HFF-Myc (cell line): ENCODE measurements around the gene NME7.
"Not testable (repeated sequence)": the region's sequence is repeated elsewhere in the genome, so short reads cannot be mapped to it uniquely, and the experiment has no call there.

ENCODE experiments used
- DNase-seq: peaks from one replicate; pipeline ENCODE4 v3.0.0-alpha.2; 2011; ENCODE audit warnings: low read depth; ENCODE audit errors: extremely low read depth
- H3K4me3 ChIP-seq: replicated peaks from 2 replicates; pipeline ENCODE4 v1.5.1; 2011; ENCODE audit warnings: low read depth, mild to moderate bottlenecking, control low read depth, low read length
- TF ChIP-seq, protein P1 (sequence below): IDR thresholded peaks from 2 replicates; pipeline ENCODE4 v1.5.1; 2012; ENCODE audit warnings: mild to moderate bottlenecking, low read depth, low read length, control low read depth; ENCODE audit errors: missing control alignments

Gene NME7

DNA sequence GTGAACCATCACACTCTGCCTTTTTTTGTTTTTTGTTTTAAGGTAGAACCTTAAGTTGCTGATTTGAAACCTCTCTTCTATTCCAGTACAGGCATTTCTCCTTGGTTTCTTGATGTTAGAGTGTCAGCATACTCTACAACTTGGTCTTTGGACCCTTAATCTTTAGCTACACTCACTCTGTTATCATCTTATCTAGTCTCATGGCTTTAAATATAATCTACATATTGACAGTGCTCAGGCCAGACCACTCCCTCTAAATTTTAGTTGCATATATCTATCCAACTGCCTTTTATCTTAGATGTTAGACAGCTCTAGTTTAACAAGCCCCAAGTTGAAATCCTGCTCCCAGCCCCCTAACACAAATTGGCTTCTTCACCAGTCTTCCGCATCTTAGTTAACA, 22.1 kb downstream of the NME7 start:
- H3K4me3 ChIP-seq, result no peak overlapping the region
- DNase-seq, result no peak
- TF ChIP-seq, protein P1, sequence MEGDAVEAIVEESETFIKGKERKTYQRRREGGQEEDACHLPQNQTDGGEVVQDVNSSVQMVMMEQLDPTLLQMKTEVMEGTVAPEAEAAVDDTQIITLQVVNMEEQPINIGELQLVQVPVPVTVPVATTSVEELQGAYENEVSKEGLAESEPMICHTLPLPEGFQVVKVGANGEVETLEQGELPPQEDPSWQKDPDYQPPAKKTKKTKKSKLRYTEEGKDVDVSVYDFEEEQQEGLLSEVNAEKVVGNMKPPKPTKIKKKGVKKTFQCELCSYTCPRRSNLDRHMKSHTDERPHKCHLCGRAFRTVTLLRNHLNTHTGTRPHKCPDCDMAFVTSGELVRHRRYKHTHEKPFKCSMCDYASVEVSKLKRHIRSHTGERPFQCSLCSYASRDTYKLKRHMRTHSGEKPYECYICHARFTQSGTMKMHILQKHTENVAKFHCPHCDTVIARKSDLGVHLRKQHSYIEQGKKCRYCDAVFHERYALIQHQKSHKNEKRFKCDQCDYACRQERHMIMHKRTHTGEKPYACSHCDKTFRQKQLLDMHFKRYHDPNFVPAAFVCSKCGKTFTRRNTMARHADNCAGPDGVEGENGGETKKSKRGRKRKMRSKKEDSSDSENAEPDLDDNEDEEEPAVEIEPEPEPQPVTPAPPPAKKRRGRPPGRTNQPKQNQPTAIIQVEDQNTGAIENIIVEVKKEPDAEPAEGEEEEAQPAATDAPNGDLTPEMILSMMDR, result no peak

DNA sequence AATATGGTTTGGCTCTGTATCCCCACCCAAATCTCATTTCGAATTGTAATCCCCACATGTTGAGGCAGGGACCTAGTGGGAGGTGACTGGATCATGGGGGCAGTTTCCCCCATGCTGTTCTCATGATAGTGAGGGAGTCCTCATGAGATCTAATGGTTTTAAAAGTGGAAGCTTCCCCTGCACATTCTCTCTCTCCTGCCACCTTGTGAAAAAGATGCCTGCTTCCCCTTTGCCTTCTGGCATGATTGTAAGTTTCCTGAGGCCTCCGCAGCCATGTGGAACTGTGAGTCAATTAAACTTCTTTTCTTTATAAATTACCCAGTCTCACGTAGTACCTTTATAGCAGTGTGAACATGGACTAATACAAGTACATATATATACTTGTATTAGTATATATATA, 25.5 kb downstream of the NME7 start:
- not testable (repeated sequence) for H3K4me3 ChIP-seq, DNase-seq

DNA sequence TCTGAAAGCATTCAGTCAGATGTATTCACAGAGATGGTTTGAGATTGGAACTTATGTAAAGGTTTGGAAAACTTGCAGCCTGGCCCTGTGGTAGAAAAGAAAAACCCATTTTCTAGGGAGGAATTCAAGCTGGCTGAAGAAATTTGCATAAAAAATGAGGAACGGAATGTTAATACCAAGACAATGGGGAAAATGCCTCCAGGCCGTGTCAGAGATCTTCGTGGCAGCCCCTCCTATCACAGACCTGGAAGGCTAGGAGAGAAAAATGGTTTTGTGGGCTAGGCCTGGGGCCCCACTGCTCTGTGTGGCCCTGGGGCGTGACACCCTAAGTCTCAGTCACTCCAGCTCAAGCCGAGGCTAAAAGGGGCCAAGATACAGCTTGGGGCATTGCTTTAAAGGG, 26.7 kb downstream of the NME7 start:
- DNase-seq, result no peak
- H3K4me3 ChIP-seq, result no peak overlapping the region
- TF ChIP-seq, protein P1, result no peak

DNA sequence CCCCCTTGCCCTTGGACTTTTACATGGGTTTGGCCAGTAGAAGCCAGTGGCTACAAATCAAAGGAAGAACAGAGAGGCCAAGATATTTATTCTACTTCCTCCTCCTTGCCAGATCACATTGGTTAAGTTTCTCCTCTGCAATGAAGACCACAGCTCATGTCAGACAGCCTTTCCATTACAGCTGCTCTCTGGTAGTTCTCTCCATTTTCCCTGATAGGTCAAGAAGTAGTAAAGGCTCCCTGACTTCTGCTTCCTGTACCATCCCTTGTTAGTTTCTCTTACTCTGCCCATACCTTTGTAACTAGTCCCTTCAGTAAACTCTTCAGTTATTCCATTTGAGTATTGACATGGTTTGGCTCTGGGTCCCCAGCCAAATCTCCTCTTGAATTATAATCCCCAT, 27.8 kb downstream of the NME7 start:
- TF ChIP-seq, protein P1, result no peak
- no peak for DNase-seq
- no peak overlapping the region for H3K4me3 ChIP-seq

DNA sequence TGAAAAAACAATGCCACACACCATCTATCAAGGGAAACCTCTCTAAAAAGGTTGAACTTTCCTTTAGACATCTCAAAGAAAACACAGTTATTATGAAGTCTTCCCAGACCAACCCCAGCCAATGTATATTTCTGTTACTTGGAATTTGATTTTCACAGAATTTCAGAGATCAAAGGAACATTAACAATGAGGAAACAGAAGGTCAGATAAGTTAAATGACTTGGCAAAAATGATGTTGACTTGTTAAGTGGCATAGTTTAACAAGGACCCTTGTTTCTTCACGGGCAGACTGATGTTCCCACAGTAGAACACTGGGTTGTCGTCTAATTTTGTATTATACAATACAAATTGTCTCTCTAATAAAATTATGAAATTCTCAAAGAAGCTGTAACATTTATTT, 29.0 kb downstream of the NME7 start:
- no peak for DNase-seq
- no peak overlapping the region for H3K4me3 ChIP-seq

DNA sequence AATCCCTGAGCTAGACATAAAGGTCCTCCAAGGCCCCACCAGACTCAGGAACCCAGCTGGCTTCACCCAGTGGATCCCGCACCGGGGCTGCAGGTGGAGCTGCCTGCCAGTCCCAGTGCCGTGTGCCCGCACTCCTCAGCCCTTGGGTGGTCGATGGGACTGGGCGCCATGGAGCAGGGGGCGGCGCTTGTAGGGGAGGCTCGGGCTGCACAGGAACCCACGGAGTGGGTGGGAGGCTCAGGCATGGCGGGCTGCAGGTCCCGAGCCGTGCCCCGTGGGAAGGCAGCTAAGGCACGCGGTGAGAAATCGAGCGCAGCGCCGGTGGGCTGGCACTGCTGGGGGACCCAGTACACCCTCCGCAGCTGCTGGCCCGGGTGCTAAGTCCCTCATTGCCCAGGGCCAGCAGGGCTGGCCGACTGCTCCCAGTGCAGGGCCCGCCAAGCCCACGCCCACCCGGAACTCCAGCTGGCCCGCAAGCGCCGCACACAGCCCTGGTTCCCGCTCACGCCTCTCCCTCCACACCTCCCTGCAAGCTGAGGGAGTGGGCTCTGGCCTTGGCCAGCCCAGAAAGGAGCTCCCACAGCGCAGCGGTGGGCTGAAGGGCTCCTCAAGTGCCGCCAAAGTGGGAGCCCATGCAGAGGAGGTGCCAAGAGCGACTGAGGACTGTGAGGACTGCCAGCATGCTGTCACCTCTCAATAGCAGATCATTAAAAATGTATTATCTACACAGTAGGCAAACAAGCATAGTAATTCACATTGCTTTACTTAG, 30.5 kb downstream of the NME7 start:
- not testable (repeated sequence) for DNase-seq, H3K4me3 ChIP-seq

More for the DNA sequence above, 29.0 kb downstream of the NME7 start:
- TF ChIP-seq, protein P1, result no peak

DNA sequence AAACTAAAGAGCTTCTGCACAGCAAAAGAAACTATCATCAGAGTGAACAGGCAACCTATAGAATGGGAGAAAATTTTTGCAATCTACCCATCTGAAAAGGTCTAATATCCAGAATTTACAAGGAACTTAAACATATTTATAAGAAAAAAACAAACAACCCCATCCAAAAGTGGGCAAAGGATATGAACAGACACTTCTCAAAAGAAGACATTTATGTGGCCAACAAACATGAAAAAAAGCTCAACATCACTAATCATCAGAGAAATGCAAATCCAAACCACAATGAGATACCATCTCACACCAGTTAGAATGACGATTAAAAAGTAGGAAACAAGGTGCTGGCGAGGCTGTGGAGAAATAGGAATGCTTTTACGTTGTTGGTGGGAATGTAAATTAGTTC, 32.9 kb downstream of the NME7 start:
- not testable (repeated sequence) for DNase-seq, H3K4me3 ChIP-seq

DNA sequence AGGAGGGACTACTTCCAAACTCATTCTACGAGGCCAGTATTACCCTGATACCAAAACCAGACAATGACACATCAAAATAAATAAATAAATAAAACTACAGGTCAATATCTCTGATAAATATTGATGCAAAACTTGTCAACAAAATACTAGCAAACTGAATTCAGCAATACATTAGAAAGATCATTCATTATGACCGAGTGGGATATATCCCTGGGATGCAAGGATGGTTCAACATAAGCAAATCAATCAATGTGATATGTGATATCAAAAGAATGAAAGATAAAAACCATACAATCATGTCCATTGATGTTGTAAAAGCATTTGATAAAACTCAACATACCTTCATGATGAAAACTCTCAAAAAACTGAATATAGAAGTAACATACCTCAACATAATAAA, 36.7 kb downstream of the NME7 start:
- TF ChIP-seq, protein P1, result no peak
- DNase-seq, result no peak
- no peak overlapping the region for H3K4me3 ChIP-seq
